ENCODE data around the gene DCTD.

Gene DCTD

GRCh38 chr4:182894681-182895275 lies 22.4 kb downstream of the DCTD start:
- no peak for TF ChIP-seq POLR2AphosphoS5 (IDR thresholded peaks at IDR 0.05; ENCODE audit: low read depth, low read length)
- TF ChIP-seq FOXP2 (optimal IDR thresholded peaks at IDR 0.05; ENCODE audit: borderline replicate concordance, extremely low read depth, extremely low read length, insufficient read depth), result no peak
- TF ChIP-seq TAF1 (IDR thresholded peaks at IDR 0.05; ENCODE audit: borderline replicate concordance, insufficient read depth, low read length), result no peak
- TF ChIP-seq REST (IDR thresholded peaks at IDR 0.05; ENCODE audit: insufficient read depth in 1 of 2, low read depth in 2 of 2, low read length in 2 of 2), result no peak
- no peak for TF ChIP-seq SIN3A (IDR thresholded peaks at IDR 0.05; ENCODE audit: borderline replicate concordance, insufficient read depth, low read length)

- no peak for TF ChIP-seq TAF1 (IDR thresholded peaks at IDR 0.05; ENCODE audit: borderline replicate concordance, insufficient read depth, low read length)
- no peak for TF ChIP-seq FOXP2 (optimal IDR thresholded peaks at IDR 0.05; ENCODE audit: borderline replicate concordance, extremely low read depth, extremely low read length, insufficient read depth)
- no peak for TF ChIP-seq POLR2AphosphoS5 (IDR thresholded peaks at IDR 0.05; ENCODE audit: low read depth, low read length)
- no peak for TF ChIP-seq REST (IDR thresholded peaks at IDR 0.05; ENCODE audit: insufficient read depth in 1 of 2, low read depth in 2 of 2, low read length in 2 of 2)
- TF ChIP-seq SIN3A (IDR thresholded peaks at IDR 0.05; ENCODE audit: borderline replicate concordance, insufficient read depth, low read length), result no peak
These were observed 23.6 kb downstream of the DCTD start for GRCh38 chr4:182893474-182894080.

- TF ChIP-seq TAF1 (IDR thresholded peaks at IDR 0.05; ENCODE audit: borderline replicate concordance, insufficient read depth, low read length) (no peak), FOXP2 (optimal IDR thresholded peaks at IDR 0.05; ENCODE audit: borderline replicate concordance, extremely low read depth, extremely low read length, insufficient read depth) (no peak), POLR2AphosphoS5 (IDR thresholded peaks at IDR 0.05; ENCODE audit: low read depth, low read length) (no peak), REST (IDR thresholded peaks at IDR 0.05; ENCODE audit: insufficient read depth in 1 of 2, low read depth in 2 of 2, low read length in 2 of 2) (no peak), SIN3A (IDR thresholded peaks at IDR 0.05; ENCODE audit: borderline replicate concordance, insufficient read depth, low read length) (no peak)
These were observed 24.1 kb downstream of the DCTD start for GRCh38 chr4:182893047-182893446.

- TF ChIP-seq REST (IDR thresholded peaks at IDR 0.05; ENCODE audit: insufficient read depth in 1 of 2, low read depth in 2 of 2, low read length in 2 of 2), result no peak
- no peak for TF ChIP-seq POLR2AphosphoS5 (IDR thresholded peaks at IDR 0.05; ENCODE audit: low read depth, low read length)
- TF ChIP-seq FOXP2 (optimal IDR thresholded peaks at IDR 0.05; ENCODE audit: borderline replicate concordance, extremely low read depth, extremely low read length, insufficient read depth), result no peak
- TF ChIP-seq TAF1 (IDR thresholded peaks at IDR 0.05; ENCODE audit: borderline replicate concordance, insufficient read depth, low read length), result no peak
- TF ChIP-seq SIN3A (IDR thresholded peaks at IDR 0.05; ENCODE audit: borderline replicate concordance, insufficient read depth, low read length), result no peak
These were observed 27.0 kb downstream of the DCTD start for GRCh38 chr4:182890202-182890601.
